CD4-positive, alpha-beta T cell treated with Interferon alpha-2 for 1 hour (primary cell): ENCODE measurements around the gene SIGLEC1.
A peak's percentile ranks its signal among the peaks of the same experiment; 100 is the strongest.

Source experiments
- DNase-seq, 2 donors: peaks; one replicate each; pipeline ENCODE4 v3.0.0-alpha.2; 2020 to 2022

The SIGLEC1 gene

DNA sequence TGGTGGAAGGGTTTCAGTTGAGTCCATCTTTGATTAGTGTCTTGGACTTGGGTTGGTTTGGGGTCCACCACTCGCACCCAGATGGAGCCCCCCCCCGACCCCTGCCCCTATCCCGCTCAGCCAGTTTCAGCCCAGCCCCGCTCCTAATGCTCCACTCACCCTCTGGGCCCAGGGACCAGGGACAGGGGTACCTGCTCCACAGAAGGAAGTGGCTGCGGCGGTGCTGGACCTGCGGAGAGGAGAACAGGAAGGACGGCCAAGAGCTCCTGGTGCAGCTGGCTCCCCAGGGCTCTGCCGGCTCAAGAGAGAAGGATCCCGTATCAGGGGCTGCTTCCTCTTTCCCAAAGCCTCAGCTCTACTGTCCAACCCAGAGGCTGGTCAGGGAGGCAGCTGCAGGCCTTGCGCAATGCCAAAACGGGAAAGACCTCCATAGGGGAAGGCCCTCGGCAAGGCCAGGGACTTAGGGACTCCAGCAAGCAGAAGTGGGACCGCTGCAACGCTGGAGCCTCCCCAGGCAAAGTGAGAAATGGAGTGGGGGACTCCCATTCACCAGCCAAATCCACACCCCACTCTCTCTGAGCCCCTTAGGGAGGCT is at the start of gene SIGLEC1:
TSS of gene SIGLEC1 (minus strand) at position 322 of the 595 bp plus-strand sequence. CDS start 5,472 bp downstream, outside the sequence.
- peak; percentile 28 to 76 for DNase-seq

DNA sequence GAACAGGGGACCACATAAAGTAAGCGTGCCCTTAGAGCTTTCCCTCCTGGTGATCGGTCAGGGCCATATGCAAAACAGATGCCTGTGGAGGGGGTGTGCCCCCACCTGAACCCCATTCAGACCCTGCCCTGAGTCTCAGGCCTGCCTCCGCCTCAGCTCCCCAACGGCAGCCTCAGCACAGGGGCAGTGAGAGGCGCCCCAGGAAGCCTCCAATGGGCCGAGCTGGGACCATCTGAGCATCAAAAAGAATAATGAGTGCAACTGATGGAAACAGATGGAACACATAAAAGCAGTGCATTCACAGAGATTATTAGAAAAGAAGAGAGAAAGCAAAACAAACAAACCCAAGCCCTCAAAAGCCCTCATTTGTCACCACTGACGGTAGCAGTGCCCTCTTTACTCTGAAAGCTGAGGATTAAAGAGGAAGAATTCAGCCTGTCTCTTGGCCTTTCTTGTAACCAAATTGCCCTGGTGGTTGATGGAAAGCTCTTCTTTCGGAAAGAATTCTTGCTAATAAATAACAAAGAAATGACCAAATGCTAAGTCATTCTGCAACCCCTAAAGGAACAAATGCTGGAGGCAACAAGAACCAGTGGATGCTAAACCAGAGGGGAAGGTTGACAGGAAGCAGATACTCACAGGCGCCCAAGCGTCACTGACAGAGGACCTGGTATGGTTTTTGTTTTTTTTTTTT is 48.4 kb upstream of the SIGLEC1 start:
- DNase-seq = no peak

DNA sequence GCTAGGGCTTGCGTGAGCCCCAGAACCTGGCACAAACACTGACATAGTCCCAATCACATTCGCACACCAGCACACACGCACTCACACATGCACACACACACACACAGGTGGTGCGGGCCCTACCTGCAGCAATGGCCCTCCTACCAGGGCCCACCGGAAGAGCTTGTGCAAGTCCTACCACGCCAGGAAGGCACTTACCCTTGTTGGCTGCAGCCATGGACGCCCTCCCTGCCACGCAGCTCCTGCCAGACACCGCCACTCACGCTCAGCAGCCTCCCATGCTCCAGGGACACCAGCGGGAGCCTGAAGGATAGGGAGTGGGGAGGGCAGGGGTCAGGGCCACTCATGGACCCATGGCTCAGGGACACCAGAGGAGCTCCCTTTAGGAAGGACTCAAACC is 47.5 kb upstream of the SIGLEC1 start:
- DNase-seq = no peak

DNA sequence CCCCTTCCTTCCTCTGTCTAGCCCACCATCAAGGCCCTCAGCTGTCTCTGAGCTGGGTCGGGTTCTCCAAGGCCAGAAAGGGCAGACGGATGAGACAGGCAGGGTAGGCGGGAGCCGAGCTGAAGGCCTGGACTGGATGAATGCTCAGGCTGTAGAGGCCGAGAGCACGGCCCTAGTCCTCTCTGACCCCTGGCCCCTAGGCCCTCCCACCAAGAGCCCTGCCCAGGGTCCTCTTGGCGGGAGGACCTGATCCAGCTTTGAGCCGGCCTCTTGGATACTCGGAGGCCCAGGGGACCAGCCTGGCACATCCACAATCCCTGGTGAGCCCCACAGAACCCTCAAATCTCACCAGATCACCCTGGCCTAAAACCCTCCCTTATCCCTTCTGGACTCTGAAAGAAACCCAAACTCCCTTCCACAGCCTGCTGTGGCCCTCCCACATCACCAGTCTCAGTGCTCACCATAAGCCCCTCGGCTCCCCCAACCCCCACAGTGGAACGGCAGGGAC is 47.0 kb upstream of the SIGLEC1 start:
- DNase-seq = no peak

DNA sequence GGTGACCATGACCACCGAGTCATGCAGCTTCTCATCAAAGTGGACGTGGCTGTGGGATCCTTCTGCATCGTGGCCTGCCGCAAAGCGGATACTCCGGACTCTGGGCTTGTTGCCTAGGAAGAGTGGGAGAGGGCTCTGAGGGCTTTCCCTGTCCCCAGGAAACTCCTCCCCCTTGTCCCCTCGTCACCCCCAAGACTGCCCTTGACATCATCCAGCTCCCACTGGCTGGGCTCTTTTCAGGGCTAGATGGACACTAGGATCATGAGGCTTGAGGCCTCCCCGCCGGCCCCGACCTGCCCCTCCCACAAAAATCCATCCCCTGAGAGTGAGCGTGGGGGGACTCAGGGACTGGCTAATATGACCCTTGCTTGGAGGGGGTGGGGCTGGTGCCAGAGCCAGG is 46.2 kb upstream of the SIGLEC1 start:
- no peak for DNase-seq

DNA sequence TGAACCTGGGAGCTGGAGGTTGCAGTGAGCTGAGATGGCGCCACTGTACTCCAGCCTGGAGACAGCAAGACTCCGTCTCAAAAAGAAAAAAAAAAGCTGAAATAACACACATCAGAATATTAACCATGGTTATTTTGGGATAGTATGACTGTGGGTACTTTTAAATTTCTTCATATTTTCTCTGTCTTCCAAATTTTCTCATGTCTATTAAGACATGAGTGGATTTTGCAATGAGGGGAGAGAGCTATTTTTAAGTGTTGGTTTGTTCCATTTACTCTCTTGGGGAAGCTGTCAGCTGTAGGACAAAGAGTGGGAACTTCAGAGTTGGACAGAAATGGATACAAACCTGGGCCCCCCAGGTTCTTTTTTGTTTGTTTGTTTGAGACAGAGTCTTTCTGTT is 44.9 kb upstream of the SIGLEC1 start:
- no peak for DNase-seq

DNA sequence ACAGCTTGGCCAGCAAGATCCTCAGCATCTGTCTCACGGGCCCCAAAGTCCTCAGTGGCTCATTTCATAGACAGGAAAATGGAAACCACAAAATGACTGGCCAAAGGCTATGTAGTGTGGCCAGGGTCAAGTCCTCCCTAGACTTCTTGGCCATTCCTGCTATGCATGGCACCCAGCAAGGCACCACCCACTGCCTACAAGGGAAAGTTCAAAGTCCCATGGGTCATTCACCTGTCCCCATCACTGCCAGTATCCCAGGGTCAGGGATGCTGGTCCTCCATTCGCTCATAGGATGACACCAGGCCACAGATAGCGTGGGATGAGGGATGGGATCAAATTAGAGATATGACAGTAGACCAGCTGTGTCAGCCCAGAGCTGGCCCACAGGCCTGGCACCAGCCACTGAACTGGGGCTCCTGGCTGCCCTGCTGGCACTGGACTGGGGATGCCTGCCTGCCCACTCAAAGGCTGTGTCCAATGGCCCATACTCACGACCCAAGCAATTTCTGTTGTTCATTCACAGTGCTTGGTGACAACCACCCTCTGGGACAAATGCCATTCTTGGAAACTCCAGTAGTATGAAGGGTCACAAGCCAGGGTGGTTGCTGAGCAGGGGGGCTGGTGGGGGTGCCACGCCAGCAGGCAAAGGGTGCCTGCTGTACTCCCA is 43.5 kb upstream of the SIGLEC1 start:
- DNase-seq = no peak

DNA sequence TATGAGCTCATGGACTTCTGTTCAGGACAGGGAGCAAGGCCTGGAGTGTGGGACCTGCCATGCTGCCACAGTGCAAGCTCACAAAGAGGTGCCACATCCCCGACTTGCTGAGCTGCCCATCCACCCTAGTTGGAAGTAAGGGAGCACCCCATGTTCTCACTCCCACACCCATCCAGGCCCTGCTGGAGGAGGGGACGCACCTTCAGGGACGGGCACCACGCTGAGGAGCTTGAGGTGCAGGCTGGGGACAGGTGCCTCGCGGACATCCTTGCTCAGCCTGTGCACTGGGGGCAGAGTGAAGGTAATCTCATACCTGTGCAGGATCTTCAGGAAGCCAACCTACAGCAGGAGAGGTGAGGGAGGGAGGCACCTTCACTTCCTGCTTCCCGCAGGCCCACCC is 42.9 kb upstream of the SIGLEC1 start:
- no peak for DNase-seq

DNA sequence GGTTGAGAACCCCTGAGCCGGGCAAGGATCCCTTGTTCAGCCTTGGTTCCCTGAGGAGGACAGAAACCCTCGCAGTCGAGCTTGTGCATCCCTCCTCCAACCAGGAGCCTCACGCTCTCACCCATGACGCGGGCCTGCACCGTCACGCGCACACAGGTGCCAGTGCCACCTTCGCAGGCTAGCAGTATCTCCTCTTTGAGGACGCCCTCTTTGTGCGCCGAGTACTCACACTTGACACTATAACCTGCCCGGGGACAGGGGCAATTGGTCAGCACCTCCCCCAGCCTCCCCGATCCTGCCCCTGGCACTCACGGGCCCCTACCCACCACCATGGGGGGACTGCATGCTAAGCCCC is 41.9 kb upstream of the SIGLEC1 start:
- no peak for DNase-seq

DNA sequence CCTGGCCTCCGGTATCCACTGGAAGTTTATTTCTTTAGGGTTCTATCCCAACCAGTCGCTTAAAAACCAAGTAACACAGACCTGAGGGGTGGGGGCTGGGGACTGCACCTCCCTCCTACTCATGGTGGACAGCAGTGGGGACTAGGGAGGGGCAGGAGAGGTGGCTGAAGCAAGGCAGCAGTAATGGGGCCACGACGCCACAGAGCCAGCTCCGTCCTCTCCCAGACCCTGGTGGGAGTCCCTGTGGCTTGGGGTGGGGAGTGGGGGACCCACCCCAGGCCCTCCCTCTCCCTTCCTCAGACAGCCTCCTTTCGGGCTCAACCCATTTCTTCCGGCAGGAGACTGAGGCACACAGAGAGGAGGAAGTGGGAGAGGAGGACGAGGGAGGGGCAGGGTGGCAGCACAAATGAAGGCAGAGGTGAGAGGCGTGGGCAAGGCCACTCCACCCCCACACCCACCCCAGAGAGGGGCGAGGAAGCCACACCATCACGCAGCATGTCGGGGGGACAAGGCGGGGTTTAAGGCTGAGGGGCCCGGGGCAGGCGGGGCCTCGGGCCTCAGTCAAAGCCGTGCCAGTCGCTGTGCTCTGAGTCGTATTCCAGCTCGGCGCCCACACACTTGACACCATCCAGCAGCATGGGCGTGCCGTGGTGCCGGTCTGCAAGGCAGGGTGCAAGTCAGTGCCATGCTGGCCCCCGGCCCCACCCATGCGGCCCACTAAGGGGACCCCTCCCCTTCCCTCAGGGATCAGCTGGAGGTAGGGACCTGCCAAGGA is 41.3 kb upstream of the SIGLEC1 start:
- no peak for DNase-seq

DNA sequence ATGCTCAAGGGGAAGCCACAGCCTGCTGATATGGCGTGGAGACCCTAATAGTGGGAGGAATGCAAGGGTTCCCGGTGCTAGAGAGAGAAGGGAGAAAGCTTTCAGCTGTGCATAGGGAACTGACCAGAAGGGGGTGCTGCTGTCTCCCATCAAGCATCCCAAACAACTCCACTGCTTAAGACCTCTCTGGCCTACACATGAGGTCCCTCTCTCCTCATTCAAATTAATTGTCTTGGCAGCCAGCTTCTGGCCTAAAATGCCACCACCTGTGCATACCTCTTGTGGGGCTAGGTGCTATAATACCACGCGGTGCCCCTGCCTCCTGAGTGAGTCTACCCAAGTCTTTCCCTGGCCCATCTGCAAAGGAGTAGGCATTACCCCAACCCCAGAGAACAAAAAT is 40.7 kb upstream of the SIGLEC1 start:
- peak; percentile 62 to 74 for DNase-seq

DNA sequence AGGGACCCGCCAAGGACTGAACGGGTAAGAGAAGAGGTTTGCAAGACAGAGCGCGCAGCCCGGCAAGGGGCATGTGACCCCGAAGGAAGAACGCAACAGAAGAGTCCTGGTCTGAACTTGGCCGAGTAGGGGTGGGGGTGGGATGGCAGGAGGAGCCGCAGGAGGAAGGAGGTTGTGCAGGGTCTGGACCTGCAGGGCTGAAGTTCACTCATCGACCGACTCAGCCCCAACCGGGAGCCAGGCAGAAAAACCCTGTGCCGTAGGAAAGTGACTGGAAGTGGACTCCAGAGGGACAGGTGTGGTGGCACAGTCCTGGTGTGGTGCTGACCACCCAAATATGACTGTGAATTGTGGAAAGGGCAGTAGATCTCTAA is 40.0 kb upstream of the SIGLEC1 start:
- no peak for DNase-seq

DNA sequence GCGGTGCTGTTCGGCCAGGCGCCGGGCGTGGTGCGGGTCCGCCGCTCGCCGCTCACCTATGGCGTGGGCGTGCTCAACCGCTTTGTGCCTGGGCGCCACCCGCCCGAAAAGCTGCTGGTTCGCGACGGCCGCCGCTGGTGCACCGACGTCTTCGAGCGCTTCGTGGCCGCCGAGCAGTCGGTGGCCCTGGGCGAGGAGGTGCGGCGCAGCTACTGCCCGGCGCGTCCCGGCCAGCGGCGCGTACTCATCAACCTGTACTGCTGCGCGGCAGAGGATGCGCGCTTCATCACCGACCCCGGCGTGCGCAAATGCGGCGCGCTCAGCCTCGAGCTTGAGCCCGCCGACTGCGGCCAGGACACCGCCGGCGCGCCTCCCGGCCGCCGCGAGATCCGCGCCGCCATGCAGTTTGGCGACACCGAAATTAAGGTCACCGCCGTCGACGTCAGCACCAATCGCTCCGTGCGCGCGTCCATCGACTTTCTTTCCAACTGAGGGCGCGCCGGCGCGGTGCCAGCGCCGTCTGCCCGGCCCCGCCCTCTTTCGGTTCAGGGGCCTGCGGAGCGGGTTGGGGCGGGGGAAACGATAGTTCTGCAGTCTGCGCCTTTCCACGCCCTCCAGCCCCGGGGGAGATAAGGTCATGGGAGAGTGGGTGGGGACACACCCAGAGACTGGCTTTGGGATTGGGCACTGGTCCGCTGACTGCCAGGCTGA is 39.4 kb upstream of the SIGLEC1 start:
- peak; percentile 55 to 75 for DNase-seq

DNA sequence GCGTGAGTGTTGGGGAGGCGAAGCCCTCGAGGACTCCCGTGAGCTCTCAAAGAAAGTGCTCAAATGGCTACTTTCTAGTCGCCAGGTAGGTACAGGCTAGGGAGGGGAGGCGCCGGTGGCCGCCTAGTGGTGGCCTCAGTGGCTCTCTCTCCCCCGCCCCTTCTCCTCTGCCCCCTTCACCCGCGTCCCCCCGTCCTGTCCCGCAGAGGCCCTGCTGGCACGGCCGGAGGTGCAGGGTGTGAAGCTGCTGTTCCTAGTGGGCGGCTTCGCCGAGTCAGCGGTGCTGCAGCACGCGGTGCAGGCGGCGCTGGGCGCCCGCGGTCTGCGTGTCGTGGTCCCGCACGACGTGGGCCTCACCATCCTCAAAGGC is 38.9 kb upstream of the SIGLEC1 start:
- no peak for DNase-seq

DNA sequence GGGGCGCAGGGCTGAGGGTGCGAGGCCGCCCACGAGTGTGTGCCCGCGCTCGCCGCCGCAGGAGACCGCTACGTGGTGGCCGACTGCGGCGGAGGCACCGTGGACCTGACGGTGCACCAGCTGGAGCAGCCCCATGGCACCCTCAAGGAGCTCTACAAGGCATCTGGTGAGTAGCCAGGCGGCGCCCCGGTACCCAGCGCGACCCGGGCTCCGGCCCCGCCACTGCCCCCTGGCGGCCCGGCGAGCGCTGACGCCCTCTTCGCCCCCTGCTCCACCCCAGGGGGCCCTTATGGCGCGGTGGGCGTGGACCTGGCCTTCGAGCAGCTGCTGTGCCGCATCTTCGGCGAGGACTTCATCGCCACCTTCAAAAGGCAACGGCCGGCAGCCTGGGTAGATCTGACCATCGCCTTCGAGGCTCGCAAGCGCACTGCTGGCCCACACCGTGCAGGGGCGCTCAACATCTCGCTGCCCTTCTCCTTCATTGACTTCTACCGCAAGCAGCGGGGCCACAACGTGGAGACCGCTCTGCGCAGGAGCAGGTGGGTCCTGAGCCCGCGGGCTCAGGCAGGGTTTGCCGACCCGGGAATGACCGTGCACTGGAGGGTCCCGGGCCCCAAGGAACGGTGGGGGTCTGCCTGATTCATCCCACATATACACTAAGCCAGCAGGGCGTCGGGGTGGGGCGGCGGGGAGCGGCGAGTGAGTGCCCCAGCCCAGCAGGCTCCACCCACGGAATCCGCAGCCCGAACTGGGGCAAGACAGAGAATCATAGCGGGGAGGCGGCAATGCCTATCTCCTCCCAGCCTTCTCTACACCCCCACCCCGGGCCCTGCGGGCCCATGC is 37.5 kb upstream of the SIGLEC1 start:
- DNase-seq = peak; percentile 27 to 42

DNA sequence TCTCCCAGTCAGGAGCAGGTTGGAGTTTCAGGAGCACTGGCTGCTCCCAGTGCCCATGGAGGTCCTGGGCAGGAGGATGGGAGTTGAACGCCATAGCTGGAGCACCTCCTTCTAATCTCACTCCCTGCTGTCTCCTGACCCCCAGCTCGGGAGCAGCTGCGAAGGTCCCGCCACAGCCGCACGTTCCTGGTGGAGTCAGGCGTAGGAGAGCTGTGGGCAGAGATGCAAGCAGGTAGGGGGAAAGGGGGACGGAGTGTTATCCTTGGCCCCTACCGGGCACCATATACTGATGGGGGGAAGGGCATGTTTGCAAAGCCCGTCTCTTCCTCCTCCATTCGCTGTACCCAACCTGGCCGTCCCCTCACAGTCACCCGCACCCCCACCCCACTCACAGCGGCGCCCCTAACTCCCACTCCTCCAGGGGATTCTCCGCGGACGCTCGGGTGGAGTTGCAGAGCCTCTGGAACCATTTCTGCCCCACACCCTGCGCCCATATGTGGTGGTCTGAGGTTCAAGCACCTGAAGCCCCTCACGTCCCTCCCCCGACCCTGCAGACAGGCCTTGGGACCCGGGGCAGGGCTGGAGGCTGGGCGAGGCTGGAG is 36.8 kb upstream of the SIGLEC1 start:
- no peak for DNase-seq

DNA sequence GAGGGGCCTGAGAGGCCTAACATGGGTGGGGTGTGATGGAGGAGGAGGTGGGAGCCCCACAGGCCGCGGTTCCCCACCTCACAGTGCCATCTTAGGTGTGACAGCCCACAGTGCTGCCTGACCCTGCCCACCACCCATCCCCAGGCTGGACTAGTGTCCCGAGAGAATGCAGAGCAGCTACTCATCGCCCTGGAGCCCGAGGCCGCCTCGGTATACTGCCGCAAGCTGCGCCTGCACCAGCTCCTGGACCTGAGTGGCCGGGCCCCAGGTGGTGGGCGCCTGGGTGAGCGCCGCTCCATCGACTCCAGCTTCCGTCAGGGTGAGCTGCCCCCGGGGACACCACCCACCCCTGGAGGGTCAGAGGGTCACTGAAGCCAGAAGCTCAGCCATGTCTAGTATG is 35.7 kb upstream of the SIGLEC1 start:
- DNase-seq = no peak

DNA sequence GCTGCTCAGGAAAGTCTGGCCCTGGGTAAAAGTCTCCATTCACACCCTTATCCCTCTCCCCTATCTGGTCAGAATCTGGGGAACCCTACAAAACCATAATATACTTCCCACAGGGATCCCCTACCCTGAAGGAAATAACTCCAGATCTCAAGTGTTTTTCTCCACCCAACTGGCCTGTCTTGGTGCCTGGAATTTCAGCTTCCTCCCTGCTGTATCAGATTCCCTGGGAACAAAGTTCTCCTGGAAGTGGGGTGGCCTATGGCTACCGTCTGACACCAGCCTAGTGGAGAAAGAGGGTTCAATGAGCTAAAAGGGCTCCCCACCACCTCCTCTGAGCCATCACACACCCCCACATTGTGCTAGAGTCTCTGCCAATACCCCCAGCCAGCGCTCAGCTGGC is 35.1 kb upstream of the SIGLEC1 start:
- no peak for DNase-seq

DNA sequence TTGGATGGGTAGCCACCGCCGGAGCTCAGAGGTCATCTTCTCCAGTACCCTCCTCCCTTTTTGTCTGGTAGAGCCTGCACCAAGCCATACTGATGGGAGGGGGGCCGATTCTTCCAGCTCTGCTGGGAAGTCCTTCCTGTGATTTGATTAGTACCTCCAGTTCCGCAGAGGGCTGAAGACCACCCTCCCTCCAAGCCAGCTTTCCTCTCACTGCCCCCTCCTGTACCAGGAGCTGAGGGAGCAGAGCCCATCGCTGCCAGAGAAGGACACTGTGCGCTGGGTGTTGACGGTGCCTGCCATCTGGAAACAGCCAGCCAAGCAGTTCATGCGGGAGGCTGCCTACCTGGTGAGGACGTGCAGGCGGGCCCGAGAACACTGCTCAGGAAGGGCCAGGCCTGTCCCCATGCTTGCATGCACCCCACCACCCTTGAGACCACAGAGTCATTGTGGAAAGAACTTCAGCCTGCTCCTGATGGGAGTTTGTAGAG is 33.3 kb upstream of the SIGLEC1 start:
- DNase-seq = no peak

DNA sequence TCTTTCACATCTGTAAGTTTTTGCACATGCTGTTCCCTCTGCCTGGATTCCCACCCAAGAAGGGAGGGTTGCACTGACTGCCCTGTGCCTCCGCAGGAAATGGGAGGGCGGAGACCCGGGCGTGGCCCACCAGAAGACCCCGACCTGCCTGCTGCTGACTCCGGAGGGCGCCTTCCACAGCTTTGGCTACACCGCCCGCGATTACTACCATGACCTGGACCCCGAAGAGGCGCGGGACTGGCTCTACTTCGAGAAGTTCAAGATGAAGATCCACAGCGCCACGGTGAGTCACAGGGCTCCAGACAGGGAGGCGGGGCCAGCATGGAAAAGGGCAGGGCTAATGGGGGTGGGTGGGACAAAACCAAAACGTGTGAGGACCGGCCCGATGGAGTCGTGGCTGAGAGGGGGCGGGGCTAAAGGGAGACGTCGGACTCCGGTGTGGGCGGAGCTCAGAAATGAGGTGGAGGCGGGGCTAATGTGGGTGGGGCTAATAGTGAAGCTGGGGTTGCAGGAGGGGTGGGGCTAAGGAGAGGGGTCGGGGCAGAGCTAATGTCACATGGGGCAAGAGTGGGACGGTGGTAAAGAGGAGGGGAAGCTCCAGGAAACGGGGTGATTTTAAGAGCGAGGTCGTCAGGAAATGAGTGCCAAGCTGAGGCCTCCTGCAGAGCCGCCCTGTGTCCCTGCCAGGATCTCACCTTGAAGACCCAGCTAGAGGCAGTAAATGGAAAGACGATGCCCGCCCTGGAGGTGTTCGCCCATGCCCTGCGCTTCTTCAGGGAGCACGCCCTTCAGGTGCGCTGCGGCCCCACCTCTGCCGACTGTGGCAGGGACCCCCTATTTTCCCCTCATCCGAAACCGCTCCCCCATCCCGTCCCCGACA is 32.6 kb upstream of the SIGLEC1 start:
- DNase-seq = peak; percentile 85 to 87
